MM.1S (cell line): Measurements from ENCODE around the gene GSTT2B.

ENCODE experiments used
- DNase-seq: peaks from one replicate; pipeline ENCODE4 v3.0.0-alpha.2; 2015
- H2AFZ ChIP-seq: fragments of 300-600 bp; sonication (generic); 2 replicates; pipeline ENCODE4 v1.6.0; 2016; ENCODE audit warnings: antibody characterized with exemption, low read length
- H3F3A ChIP-seq: fragments of 300-600 bp; sonication (generic); 2 replicates; pipeline ENCODE4 v1.6.1; 2016; ENCODE audit warnings: mild to moderate bottlenecking, antibody characterized with exemption, low read length, moderate library complexity, mixed read lengths; ENCODE audit not compliant: insufficient read depth
- H3K27ac ChIP-seq: fragments of 300-600 bp; sonication (generic); 2 replicates; pipeline ENCODE4 v1.5.1; 2016; ENCODE audit warnings: mild to moderate bottlenecking, low read length
- H3K27me3 ChIP-seq: fragments of 300-600 bp; sonication (generic); replicated peaks from 2 replicates; pipeline ENCODE4 v1.6.0; 2016; ENCODE audit warnings: low read length; ENCODE audit not compliant: insufficient read depth
- H3K36me3 ChIP-seq: fragments of 300-600 bp; sonication (generic); replicated peaks from 2 replicates; pipeline ENCODE4 v1.6.1; 2016; ENCODE audit warnings: mild to moderate bottlenecking, low read length, mixed read lengths; ENCODE audit not compliant: insufficient read depth
- H3K4me1 ChIP-seq: fragments of 300-600 bp; sonication (generic); 2 replicates; pipeline ENCODE4 v1.6.1; 2016; ENCODE audit warnings: low read length, mixed read lengths
- H3K4me2 ChIP-seq: fragments of 300-600 bp; sonication (generic); 2 replicates; pipeline ENCODE4 v1.6.0; 2016; ENCODE audit warnings: low read depth, low read length
- H3K4me3 ChIP-seq: fragments of 300-600 bp; sonication (generic); 2 replicates; pipeline ENCODE4 v1.5.1; 2016; ENCODE audit warnings: low read length, mixed read lengths
- H3K79me2 ChIP-seq: fragments of 300-600 bp; sonication (generic); 2 replicates; pipeline ENCODE4 v1.6.1; 2016; ENCODE audit warnings: mixed run types, low read length, mixed read lengths
- H3K9ac ChIP-seq: fragments of 300-600 bp; sonication (generic); 2 replicates; pipeline ENCODE4 v1.6.1; 2016; ENCODE audit warnings: low read length, mixed read lengths
- H3K9me2 ChIP-seq: fragments of 300-600 bp; sonication (generic); replicated peaks from 2 replicates; pipeline ENCODE4 v1.6.1; 2016; ENCODE audit warnings: mild to moderate bottlenecking, low read length, mixed read lengths; ENCODE audit not compliant: insufficient read depth
- H3K9me3 ChIP-seq: fragments of 300-600 bp; sonication (generic); replicated peaks from 2 replicates; pipeline ENCODE4 v1.6.1; 2016; ENCODE audit warnings: mild to moderate bottlenecking, low read length, mixed read lengths; ENCODE audit not compliant: insufficient read depth
- H4K20me1 ChIP-seq: fragments of 300-600 bp; sonication (generic); 2 replicates; pipeline ENCODE4 v1.6.1; 2016; ENCODE audit warnings: mild to moderate bottlenecking, low read length, moderate library complexity, mixed read lengths; ENCODE audit not compliant: insufficient read depth
- EZH2 ChIP-seq: fragments of 300-600 bp; sonication (generic); optimal IDR thresholded peaks from 2 replicates; pipeline ENCODE3; 2017; ENCODE audit warnings: low read depth, mild to moderate bottlenecking, antibody characterized with exemption, low read length, mixed read lengths
- EZH2phosphoT487 ChIP-seq: fragments of 300-600 bp; sonication (generic); IDR thresholded peaks from 2 replicates; pipeline ENCODE4 v1.6.1; 2018; ENCODE audit warnings: antibody characterized with exemption, low read length
- TF ChIP-seq, protein P1 (sequence below): fragments of 300-600 bp; sonication (generic); IDR thresholded peaks from 2 replicates; pipeline ENCODE4 v1.5.1; 2016; ENCODE audit warnings: antibody characterized with exemption, low read length, mixed read lengths

Gene GSTT2B

GRCh38 chr22:23912293-23912903 lies 48.6 kb downstream of the GSTT2B start:
- H3K27me3 ChIP-seq = no peaks in the 10 kb centered on the region
- no peak overlapping the region for H3K27ac ChIP-seq
- H3K36me3 ChIP-seq = no peaks in the 10 kb centered on the region
- H3K79me2 ChIP-seq = no peaks in the 10 kb centered on the region
- peaks cover 10% of the 10 kb centered on the region for H3K4me1 ChIP-seq
- no peak for TF ChIP-seq EZH2
- TF ChIP-seq, protein P1, sequence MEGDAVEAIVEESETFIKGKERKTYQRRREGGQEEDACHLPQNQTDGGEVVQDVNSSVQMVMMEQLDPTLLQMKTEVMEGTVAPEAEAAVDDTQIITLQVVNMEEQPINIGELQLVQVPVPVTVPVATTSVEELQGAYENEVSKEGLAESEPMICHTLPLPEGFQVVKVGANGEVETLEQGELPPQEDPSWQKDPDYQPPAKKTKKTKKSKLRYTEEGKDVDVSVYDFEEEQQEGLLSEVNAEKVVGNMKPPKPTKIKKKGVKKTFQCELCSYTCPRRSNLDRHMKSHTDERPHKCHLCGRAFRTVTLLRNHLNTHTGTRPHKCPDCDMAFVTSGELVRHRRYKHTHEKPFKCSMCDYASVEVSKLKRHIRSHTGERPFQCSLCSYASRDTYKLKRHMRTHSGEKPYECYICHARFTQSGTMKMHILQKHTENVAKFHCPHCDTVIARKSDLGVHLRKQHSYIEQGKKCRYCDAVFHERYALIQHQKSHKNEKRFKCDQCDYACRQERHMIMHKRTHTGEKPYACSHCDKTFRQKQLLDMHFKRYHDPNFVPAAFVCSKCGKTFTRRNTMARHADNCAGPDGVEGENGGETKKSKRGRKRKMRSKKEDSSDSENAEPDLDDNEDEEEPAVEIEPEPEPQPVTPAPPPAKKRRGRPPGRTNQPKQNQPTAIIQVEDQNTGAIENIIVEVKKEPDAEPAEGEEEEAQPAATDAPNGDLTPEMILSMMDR = no peak
- no peak for TF ChIP-seq EZH2phosphoT487
- no peak overlapping the region for H3K4me3 ChIP-seq
- no peak overlapping the region for H2AFZ ChIP-seq
- no peak overlapping the region for H3K9ac ChIP-seq
- H3K4me2 ChIP-seq = no peak overlapping the region
- H3K9me2 ChIP-seq = no peaks in the 10 kb centered on the region
- DNase-seq = no peak
- H4K20me1 ChIP-seq = no peaks in the 10 kb centered on the region
- peaks cover 11% of the 10 kb centered on the region; the same call in 1 of the 2 replicates for H3F3A ChIP-seq
- no peaks in the 10 kb centered on the region for H3K9me3 ChIP-seq

- H3K9me2 ChIP-seq = no peaks in the 10 kb centered on the region
- H3K27ac ChIP-seq = no peak overlapping the region
- TF ChIP-seq, protein P1 = no peak
- TF ChIP-seq EZH2 (no peak), EZH2phosphoT487 (no peak)
- no peak overlapping the region for H2AFZ ChIP-seq
- peaks cover 10% of the 10 kb centered on the region for H3K4me1 ChIP-seq
- no peaks in the 10 kb centered on the region for H3K27me3 ChIP-seq
- no peak overlapping the region for H3K4me3 ChIP-seq
- H4K20me1 ChIP-seq = no peaks in the 10 kb centered on the region
- H3K79me2 ChIP-seq = no peaks in the 10 kb centered on the region
- H3K4me2 ChIP-seq = no peak overlapping the region
- H3F3A ChIP-seq = peaks cover 11% of the 10 kb centered on the region; the same call in 1 of the 2 replicates
- no peaks in the 10 kb centered on the region for H3K9me3 ChIP-seq
- no peaks in the 10 kb centered on the region for H3K36me3 ChIP-seq
- no peak overlapping the region for H3K9ac ChIP-seq
- DNase-seq = no peak
Measured at GRCh38 chr22:23911318-23911980, 49.5 kb downstream of the GSTT2B start.

GRCh38 chr22:23910496-23911190 lies 50.4 kb downstream of the GSTT2B start:
- Histone ChIP-seq H3K9me3 (no peaks in the 10 kb centered on the region), H3K9me2 (no peaks in the 10 kb centered on the region), H3K36me3 (no peaks in the 10 kb centered on the region), H2AFZ (no peak overlapping the region), H3K4me2 (no peak overlapping the region), H3K79me2 (no peaks in the 10 kb centered on the region), H3K4me3 (no peak overlapping the region), H3K9ac (no peak overlapping the region), H3K27ac (no peak overlapping the region), H3F3A (peaks cover 11% of the 10 kb centered on the region; the same call in 1 of the 2 replicates), H3K27me3 (no peaks in the 10 kb centered on the region), H3K4me1 (peaks cover 10% of the 10 kb centered on the region), H4K20me1 (no peaks in the 10 kb centered on the region)
- no peak for TF ChIP-seq EZH2
- TF ChIP-seq EZH2phosphoT487 = no peak
- TF ChIP-seq, protein P1 = no peak
- DNase-seq = no peak
